GM19351 (cell line): ENCODE data around the gene HIBADH.

Source experiments
- ATAC-seq: cut with Tn5 transposase; IDR thresholded peaks from one replicate; pipeline ENCODE4 v1.9.1; 2021; ENCODE audit warnings: mild to moderate bottlenecking, moderate library complexity; ENCODE audit not compliant: unreplicated experiment

The HIBADH gene

GRCh38 chr7:27662490-27663205 is at the start of gene HIBADH:
Gene HIBADH, minus strand, starts transcription at chr7:27662883. Its CDS starts 95 bp downstream, at chr7:27662788.
- ATAC-seq: peak; percentile 99

DNA sequence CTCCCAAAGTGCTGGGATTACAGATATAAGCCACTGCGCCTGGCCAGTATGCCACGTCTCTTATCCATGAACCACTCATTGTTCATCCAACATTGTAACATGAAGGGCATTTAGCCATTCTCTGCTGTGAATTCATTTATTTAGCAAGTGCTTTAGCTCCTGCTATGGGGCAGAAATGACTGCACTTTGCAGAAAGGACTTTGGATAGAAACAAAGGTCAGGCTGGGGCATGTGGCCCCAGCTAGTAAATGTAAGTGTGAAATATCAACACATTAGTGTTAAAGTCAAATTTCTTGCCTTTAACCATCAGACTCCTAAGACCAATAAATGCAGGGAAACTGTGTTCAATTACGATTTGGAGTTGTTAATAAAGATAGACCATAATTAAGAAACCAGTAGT is 49.5 kb upstream of the HIBADH start:
- no peak for ATAC-seq

- no peak for ATAC-seq
These were observed 46.7 kb upstream of the HIBADH start for GRCh38 chr7:27709137-27710075.

DNA sequence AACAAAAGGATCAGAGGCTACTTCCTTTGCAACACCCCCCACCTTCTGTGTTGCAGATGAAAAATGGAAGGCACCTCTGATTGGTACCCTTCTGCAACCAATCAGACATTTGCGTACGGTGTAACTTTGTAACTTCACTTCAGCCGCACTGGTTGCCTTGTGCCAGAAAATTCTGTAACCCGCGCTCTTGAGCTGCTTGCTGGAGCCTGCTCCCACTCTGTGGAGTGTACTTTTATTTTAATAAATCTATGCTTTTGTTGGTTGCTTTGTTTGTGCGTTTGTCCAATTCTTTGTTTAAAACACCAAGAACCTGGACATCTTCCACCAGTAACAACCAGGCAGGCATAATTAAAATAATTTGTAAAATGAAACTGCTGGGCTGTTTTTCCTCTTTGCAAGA is 45.8 kb upstream of the HIBADH start:
- ATAC-seq: no peak

- no peak for ATAC-seq
These were observed 42.5 kb upstream of the HIBADH start for GRCh38 chr7:27705200-27705594.

DNA sequence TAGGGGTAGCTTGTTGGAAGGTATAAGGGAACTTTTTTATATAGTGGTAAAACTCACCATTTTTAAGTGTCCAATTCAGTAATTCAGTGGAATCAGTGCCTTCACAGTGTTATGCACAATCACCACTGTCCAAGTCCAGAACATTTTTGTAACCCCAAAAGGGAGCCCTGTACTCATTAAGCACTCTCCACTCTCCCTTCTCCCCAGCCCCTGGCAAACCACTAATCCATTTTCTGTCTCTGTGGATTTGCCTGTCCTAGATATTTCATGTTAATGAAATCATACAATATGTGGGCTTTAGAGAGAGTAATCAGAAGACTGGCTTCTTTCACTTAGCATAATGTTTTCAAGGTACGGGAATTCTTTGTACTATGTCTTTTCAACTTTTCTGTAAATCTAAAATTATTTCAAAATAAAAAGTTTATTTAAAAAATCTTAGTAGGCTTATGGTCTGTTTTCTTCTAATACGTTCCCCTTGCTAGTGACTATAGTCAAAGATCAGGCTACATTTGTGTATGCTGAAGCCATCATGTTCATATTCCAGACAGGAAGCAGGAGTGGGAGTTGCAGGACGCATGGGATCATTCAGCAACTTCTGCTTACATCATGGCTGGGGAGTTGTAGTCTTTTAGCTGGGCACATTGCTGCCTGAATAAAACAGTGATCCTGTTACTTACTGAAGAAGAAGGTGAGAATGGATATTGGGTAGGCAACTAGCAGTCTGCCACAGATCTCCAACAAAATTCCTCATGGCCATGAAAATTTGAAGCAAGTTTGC is 41.9 kb upstream of the HIBADH start:
- ATAC-seq: no peak

- ATAC-seq: no peak
These were observed 40.5 kb upstream of the HIBADH start for GRCh38 chr7:27703181-27703580.

DNA sequence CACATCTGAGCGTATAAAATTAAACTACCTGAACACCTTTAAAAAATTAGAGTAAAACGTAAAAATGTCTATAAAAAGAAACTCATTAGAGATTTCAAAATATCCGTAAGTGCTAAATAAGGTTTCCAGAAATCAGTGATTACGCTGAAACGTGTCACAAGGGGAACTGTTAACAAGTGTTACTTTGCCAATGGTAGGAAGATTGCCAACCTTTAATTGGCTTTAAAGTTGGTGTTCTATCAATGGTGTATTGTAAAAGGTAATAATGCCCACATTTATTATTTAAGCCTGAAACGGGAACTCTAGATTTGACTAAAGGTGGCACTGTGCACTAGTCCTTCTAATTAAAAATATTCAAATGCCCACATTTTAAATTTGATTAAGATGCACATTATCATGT is 37.8 kb upstream of the HIBADH start:
- ATAC-seq: no peak

GRCh38 chr7:27699751-27700150 is 37.1 kb upstream of the HIBADH start:
- no peak for ATAC-seq

DNA sequence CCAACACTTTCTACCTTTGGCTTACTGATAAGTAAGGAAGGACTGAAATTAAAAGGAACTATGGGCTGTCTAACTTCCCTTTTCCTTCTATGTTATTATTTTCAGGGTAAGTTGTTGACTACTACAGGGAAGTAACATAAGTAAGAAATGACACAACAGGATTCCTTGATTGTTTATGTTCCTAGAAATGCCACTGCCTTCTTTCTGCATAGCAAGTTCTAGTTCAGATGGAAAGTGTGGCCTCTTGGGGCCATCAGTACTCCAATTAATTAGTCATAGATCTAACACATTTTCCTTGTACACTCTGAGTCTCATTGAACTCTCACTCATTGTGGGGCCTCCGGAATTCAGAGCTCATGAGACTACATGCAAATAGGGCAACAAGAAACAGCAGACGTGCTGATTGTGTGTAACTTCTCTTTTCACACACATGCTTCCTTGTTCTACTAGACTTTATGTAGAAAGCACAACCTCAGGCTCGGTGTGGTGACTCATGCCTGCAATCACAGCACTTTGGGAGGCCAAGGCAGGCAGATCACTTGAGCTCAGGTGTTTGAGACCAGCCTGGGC is 35.3 kb upstream of the HIBADH start:
- peak; percentile 94 for ATAC-seq

DNA sequence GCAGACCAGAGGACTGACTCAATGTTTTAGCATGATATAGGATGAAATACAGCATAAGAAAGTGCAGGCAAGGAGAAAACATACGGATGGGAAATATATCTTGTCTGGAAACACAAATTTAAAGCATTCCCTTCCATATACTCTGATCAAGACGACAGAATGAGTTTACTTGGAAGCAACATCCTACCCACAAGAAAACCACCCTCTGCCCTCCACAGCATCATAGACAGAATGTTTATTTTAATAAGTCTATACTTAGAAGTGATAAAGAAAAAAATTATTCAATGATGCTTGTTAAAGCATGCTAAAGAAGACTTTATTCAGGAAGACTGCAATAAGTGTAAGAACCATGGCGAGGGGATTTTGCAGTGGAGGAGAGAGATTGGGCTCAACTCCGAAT is 32.4 kb upstream of the HIBADH start:
- ATAC-seq: no peak

GRCh38 chr7:27693794-27694193 is 31.1 kb upstream of the HIBADH start:
- ATAC-seq: no peak

- no peak for ATAC-seq
These were observed 28.0 kb upstream of the HIBADH start for GRCh38 chr7:27690649-27691048.

DNA sequence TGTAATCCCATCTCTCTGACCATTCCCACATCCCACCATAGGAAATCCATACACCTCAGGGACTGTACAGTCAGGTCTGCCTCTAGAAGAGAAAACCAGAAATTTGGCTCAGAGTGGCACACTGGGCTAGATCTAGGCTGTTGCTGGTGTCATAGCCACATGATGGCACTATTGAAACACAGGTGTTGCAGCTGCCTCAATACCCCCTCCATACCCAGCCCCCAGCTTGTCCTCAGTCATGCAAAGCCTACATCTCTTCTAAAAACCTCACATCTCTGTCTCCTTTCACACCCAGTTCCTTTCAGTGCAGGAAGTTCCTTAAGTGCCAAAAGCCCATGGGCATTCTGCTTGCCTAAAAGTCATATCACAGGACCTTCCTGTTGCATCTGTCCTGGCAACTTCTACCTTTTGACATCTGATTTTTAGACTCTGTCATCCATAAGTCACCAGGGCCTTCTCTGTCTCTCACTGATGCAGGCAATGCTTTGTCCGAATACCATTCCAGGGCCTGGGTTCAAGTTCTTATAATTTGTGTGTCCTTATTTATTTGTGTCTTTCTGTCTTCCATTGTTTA is 27.0 kb upstream of the HIBADH start:
- ATAC-seq: peak; percentile 50

- ATAC-seq: no peak
These were observed 26.5 kb upstream of the HIBADH start for GRCh38 chr7:27689150-27689549.

DNA sequence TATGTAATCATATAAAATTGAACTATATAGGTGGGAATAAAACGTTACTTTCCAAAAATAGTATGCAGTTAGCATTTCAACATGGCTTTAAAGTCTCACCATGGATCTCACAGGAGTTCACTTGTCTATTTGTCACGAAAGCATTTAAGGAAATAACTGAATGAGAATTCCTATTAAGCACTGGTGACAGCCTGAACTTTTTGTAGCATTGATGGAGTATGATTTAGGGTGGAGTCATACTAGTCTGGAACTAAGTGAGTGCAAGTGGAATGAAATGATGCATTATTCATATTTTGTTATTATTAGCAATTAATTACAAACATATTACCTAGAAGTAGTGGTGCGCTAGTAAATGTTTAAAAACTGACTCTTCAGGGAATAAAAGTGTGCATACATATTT is 26.0 kb upstream of the HIBADH start:
- ATAC-seq: no peak

DNA sequence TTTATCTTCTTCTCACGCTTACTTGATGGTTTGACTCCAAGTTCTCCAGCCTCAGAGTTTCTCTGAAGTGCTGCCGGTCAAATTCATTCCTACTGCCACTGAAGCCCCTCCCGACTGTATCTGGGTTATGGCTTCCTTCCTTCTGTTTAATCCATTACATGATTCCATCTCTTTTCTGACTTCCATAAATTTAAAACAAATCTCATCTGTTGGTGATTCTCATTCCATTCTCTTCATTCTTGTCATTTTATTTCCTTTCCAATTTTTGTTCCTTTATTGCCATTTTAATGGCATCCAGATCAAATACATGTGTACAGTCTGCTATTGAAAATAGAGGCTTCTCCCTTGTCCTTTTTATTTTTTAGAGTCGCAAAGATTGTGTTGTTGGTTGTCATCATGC is 25.4 kb upstream of the HIBADH start:
- no peak for ATAC-seq

GRCh38 chr7:27686315-27686714 is 23.6 kb upstream of the HIBADH start:
- no peak for ATAC-seq

- ATAC-seq: no peak
These were observed 23.2 kb upstream of the HIBADH start for GRCh38 chr7:27685893-27686292.

- ATAC-seq: no peak
These were observed 22.5 kb upstream of the HIBADH start for GRCh38 chr7:27685209-27685608.

DNA sequence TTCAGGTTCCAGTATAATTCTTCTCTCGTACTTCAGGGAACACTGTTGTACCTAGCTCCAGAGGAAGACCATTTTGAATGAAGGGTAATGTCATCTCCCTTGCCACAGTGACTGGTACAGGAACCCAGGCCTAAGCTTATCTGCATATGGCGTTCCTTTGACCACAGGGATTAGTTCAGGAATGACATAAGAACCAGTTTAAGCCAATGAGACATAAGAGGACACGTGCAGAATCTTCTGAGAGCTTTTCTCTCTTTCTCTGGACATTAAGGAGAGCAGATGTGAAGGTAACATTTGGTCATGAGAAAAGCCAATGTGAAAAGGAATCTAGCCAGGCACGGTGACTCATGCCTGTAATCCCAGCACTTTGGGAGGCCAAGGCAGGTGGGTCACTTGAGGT is 21.8 kb upstream of the HIBADH start:
- ATAC-seq: no peak
